MM.1S (cell line): ENCODE data around the gene ACSS3.

Experiments used
- DNase-seq: peaks from one replicate; pipeline ENCODE4 v3.0.0-alpha.2; 2015
- H2AFZ ChIP-seq: fragments of 300-600 bp; sonication (generic); 2 replicates; pipeline ENCODE4 v1.6.0; 2016; ENCODE audit warnings: antibody characterized with exemption, low read length
- H3F3A ChIP-seq: fragments of 300-600 bp; sonication (generic); 2 replicates; pipeline ENCODE4 v1.6.1; 2016; ENCODE audit warnings: mild to moderate bottlenecking, antibody characterized with exemption, low read length, moderate library complexity, mixed read lengths; ENCODE audit not compliant: insufficient read depth
- H3K27ac ChIP-seq: fragments of 300-600 bp; sonication (generic); 2 replicates; pipeline ENCODE4 v1.5.1; 2016; ENCODE audit warnings: mild to moderate bottlenecking, low read length
- H3K27me3 ChIP-seq: fragments of 300-600 bp; sonication (generic); replicated peaks from 2 replicates; pipeline ENCODE4 v1.6.0; 2016; ENCODE audit warnings: low read length; ENCODE audit not compliant: insufficient read depth
- H3K36me3 ChIP-seq: fragments of 300-600 bp; sonication (generic); replicated peaks from 2 replicates; pipeline ENCODE4 v1.6.1; 2016; ENCODE audit warnings: mild to moderate bottlenecking, low read length, mixed read lengths; ENCODE audit not compliant: insufficient read depth
- H3K4me1 ChIP-seq: fragments of 300-600 bp; sonication (generic); 2 replicates; pipeline ENCODE4 v1.6.1; 2016; ENCODE audit warnings: low read length, mixed read lengths
- H3K4me2 ChIP-seq: fragments of 300-600 bp; sonication (generic); 2 replicates; pipeline ENCODE4 v1.6.0; 2016; ENCODE audit warnings: low read depth, low read length
- H3K4me3 ChIP-seq: fragments of 300-600 bp; sonication (generic); 2 replicates; pipeline ENCODE4 v1.5.1; 2016; ENCODE audit warnings: low read length, mixed read lengths
- H3K79me2 ChIP-seq: fragments of 300-600 bp; sonication (generic); 2 replicates; pipeline ENCODE4 v1.6.1; 2016; ENCODE audit warnings: mixed run types, low read length, mixed read lengths
- H3K9ac ChIP-seq: fragments of 300-600 bp; sonication (generic); 2 replicates; pipeline ENCODE4 v1.6.1; 2016; ENCODE audit warnings: low read length, mixed read lengths
- H3K9me2 ChIP-seq: fragments of 300-600 bp; sonication (generic); replicated peaks from 2 replicates; pipeline ENCODE4 v1.6.1; 2016; ENCODE audit warnings: mild to moderate bottlenecking, low read length, mixed read lengths; ENCODE audit not compliant: insufficient read depth
- H3K9me3 ChIP-seq: fragments of 300-600 bp; sonication (generic); replicated peaks from 2 replicates; pipeline ENCODE4 v1.6.1; 2016; ENCODE audit warnings: mild to moderate bottlenecking, low read length, mixed read lengths; ENCODE audit not compliant: insufficient read depth
- H4K20me1 ChIP-seq: fragments of 300-600 bp; sonication (generic); 2 replicates; pipeline ENCODE4 v1.6.1; 2016; ENCODE audit warnings: mild to moderate bottlenecking, low read length, moderate library complexity, mixed read lengths; ENCODE audit not compliant: insufficient read depth
- CTCF ChIP-seq: fragments of 300-600 bp; sonication (generic); IDR thresholded peaks from 2 replicates; pipeline ENCODE4 v1.5.1; 2016; ENCODE audit warnings: antibody characterized with exemption, low read length, mixed read lengths
- EZH2 ChIP-seq: fragments of 300-600 bp; sonication (generic); optimal IDR thresholded peaks from 2 replicates; pipeline ENCODE3; 2017; ENCODE audit warnings: low read depth, mild to moderate bottlenecking, antibody characterized with exemption, low read length, mixed read lengths
- EZH2phosphoT487 ChIP-seq: fragments of 300-600 bp; sonication (generic); IDR thresholded peaks from 2 replicates; pipeline ENCODE4 v1.6.1; 2018; ENCODE audit warnings: antibody characterized with exemption, low read length

Gene ACSS3

DNA sequence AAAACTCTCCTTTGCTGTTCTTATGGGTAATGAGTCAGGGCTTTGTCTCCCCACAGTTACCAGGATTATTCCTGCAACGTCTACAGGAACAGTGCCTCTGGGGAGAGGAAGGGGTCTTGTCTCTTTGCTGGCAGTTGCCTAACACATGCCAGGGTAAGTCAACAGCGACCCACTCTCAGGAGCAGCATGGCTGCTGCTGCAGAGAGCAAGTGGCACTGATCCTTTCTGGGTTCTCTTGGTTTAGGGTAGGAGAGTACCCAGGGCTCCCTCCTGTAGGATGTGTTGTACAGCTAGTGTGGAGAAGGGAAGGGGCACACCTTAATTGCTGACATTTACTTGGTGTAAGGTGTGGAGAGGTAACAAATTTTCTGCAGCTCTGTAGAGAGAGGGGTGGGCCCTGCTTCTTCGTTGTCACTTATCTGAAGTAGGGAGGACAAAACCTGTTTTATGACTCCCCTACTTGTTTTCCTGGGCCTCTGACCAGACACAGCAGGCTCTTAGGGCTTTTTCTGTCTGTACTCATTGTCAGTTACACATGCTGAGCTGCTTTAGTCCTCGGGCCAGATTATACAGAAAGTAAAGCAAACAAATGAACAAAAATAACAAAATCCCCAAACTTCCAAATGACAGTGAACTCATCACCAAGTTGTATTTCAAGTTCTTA lies 168.2 kb downstream of the ACSS3 start:
- no peak overlapping the region for H2AFZ ChIP-seq

DNA sequence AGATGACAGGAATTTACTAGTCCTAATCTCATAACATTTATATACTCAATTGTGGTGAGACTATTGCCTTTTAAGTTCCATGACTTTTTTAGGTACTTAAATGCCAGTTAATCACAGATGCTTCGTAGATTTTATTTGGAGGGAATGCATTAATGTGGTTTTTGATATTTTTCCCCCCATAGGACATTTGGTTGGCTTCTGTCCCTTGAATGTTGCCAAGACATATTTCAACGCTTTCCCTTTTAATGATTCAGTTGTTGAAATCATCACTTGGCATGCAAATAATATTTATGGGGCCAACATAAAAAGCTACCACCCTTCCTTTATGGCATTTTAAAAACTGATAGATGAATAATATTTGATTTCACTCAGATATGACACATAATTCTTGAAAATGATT lies 172.1 kb downstream of the ACSS3 start:
- H3F3A ChIP-seq, result no peaks in the 10 kb centered on the region
- no peak overlapping the region for H3K4me2 ChIP-seq
- no peak overlapping the region for H3K9ac ChIP-seq
- no peak overlapping the region for H3K4me3 ChIP-seq
- TF ChIP-seq EZH2phosphoT487 (no peak), EZH2 (no peak), CTCF (no peak)
- no peak overlapping the region for H3K27ac ChIP-seq
- no peaks in the 10 kb centered on the region for H3K9me3 ChIP-seq
- no peaks in the 10 kb centered on the region for H3K4me1 ChIP-seq
- no peaks in the 10 kb centered on the region for H3K36me3 ChIP-seq
- H3K9me2 ChIP-seq, result no peaks in the 10 kb centered on the region
- no peak overlapping the region for H2AFZ ChIP-seq
- no peaks in the 10 kb centered on the region for H3K79me2 ChIP-seq
- no peak for DNase-seq
- H4K20me1 ChIP-seq, result no peaks in the 10 kb centered on the region
- no peaks in the 10 kb centered on the region for H3K27me3 ChIP-seq

More for the DNA sequence above, 168.2 kb downstream of the ACSS3 start:
- no peaks in the 10 kb centered on the region for H3K27me3 ChIP-seq
- H3K27ac ChIP-seq, result no peak overlapping the region
- no peaks in the 10 kb centered on the region for H3K36me3 ChIP-seq
- H3F3A ChIP-seq, result no peaks in the 10 kb centered on the region
- H3K79me2 ChIP-seq, result no peaks in the 10 kb centered on the region
- no peaks in the 10 kb centered on the region for H4K20me1 ChIP-seq
- no peaks in the 10 kb centered on the region for H3K9me2 ChIP-seq
- H3K4me2 ChIP-seq, result no peak overlapping the region
- H3K4me3 ChIP-seq, result no peak overlapping the region
- no peaks in the 10 kb centered on the region for H3K9me3 ChIP-seq
- H3K9ac ChIP-seq, result no peak overlapping the region
- no peaks in the 10 kb centered on the region for H3K4me1 ChIP-seq
- TF ChIP-seq CTCF, result no peak
- TF ChIP-seq EZH2, result no peak
- TF ChIP-seq EZH2phosphoT487, result no peak
- DNase-seq, result no peak

DNA sequence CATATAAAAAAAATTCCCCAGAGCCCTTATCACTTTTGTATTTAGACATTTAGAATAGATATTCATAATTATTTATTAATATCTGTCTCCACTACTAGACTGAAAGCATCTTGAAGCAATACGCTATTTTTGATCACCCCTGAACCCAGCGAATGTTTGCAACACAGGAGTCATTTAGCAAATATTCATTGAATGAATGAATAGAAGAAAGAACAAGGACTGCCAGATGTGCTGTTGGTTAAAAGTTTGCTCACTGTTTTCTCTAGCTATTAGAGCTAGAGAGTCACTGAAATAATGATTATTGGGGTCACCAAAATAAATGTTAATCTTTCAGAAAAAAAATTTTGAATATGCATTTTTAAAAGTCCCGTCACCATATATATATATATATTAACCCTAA lies 174.3 kb downstream of the ACSS3 start:
- no peak overlapping the region for H3K27ac ChIP-seq
- H4K20me1 ChIP-seq, result no peaks in the 10 kb centered on the region
- DNase-seq, result no peak
- H3K4me1 ChIP-seq, result no peaks in the 10 kb centered on the region
- TF ChIP-seq EZH2, result no peak
- TF ChIP-seq CTCF, result no peak
- TF ChIP-seq EZH2phosphoT487, result no peak
- no peak overlapping the region for H3K9ac ChIP-seq
- no peak overlapping the region for H3K4me3 ChIP-seq
- no peaks in the 10 kb centered on the region for H3K79me2 ChIP-seq
- H3F3A ChIP-seq, result no peaks in the 10 kb centered on the region
- no peaks in the 10 kb centered on the region for H3K9me2 ChIP-seq
- H3K9me3 ChIP-seq, result no peaks in the 10 kb centered on the region
- H3K4me2 ChIP-seq, result no peak overlapping the region
- no peaks in the 10 kb centered on the region for H3K36me3 ChIP-seq
- H2AFZ ChIP-seq, result no peak overlapping the region
- H3K27me3 ChIP-seq, result no peaks in the 10 kb centered on the region
